OCI-LY7 (cell line): Measurements from ENCODE around the gene NEBL. TPM values are rescaled to one million over a fixed set of nuclear protein-coding genes. Genes with fewer than 3 reads are reported as not detected.

Experiments
- BruUV-seq: library from RNA; stranded (reverse); fragments of 400-500 nt; replicated peaks from 2 replicates; lab custom pipeline; 2021; lab: Mats Ljungman, UMichigan
- CTCF ChIA-PET: fragments of 300-600 bp; sonication (Branson Sonifier 250); formaldehyde crosslinking; loops from one replicate; lab custom pipeline; 2022; ENCODE audit warnings: antibody characterized with exemption; ENCODE audit not compliant: unreplicated experiment; lab: Charles Lee
- POLR2A ChIA-PET: fragments of 300-600 bp; sonication (Branson Sonifier 250); formaldehyde crosslinking; loops from one replicate; lab custom pipeline; 2022; ENCODE audit warnings: antibody characterized with exemption; lab: Charles Lee
- DNase-seq: peaks from one replicate; pipeline ENCODE4 v3.0.0-alpha.2; 2015; ENCODE audit warnings: low spot score
- H2AFZ ChIP-seq: fragments of 200-600 bp; sonication (generic), shearing (Covaris generic); 2 replicates; pipeline ENCODE4 v1.6.1; 2014; ENCODE audit warnings: mild to moderate bottlenecking, antibody characterized with exemption, low read length, moderate library complexity
- H3K27ac ChIP-seq: fragments of 200-600 bp; sonication (generic); 2 replicates; pipeline ENCODE4 v1.5.1; 2014; ENCODE audit warnings: mixed run types, low read depth, mild to moderate bottlenecking, moderate library complexity, low read length, inconsistent platforms; ENCODE audit not compliant: poor library complexity, severe bottlenecking
- H3K36me3 ChIP-seq: fragments of 200-600 bp; sonication (generic); 2 replicates; pipeline ENCODE4 v1.6.1; 2014; ENCODE audit warnings: mild to moderate bottlenecking, antibody characterized with exemption, low read length, moderate library complexity, mixed read lengths; ENCODE audit not compliant: insufficient read depth
- H3K4me1 ChIP-seq: fragments of 200-600 bp; sonication (generic); 2 replicates; pipeline ENCODE4 v1.5.1; 2014; ENCODE audit warnings: mild to moderate bottlenecking, low read length; ENCODE audit not compliant: insufficient read depth, poor library complexity, severe bottlenecking
- H3K4me2 ChIP-seq: fragments of 200-600 bp; sonication (generic); 2 replicates; pipeline ENCODE4 v1.6.1; 2014; ENCODE audit warnings: mild to moderate bottlenecking, low read length
- H3K4me3 ChIP-seq: fragments of 200-600 bp; sonication (generic); 2 replicates; pipeline ENCODE4 v1.5.1; 2014; ENCODE audit warnings: mild to moderate bottlenecking, low read depth, low read length; ENCODE audit not compliant: poor library complexity, severe bottlenecking
- H3K79me2 ChIP-seq: fragments of 200-600 bp; sonication (generic); 2 replicates; pipeline ENCODE4 v1.6.1; 2016; ENCODE audit warnings: low read depth, mild to moderate bottlenecking, low read length, moderate library complexity, mixed read lengths; ENCODE audit not compliant: insufficient read depth
- H3K9me2 ChIP-seq: fragments of 200-600 bp; sonication (generic); 2 replicates; pipeline ENCODE4 v1.6.1; 2016; ENCODE audit warnings: mild to moderate bottlenecking, low read length, mixed read lengths; ENCODE audit not compliant: insufficient read depth
- H3K9me3 ChIP-seq: fragments of 200-600 bp; sonication (generic); 2 replicates; pipeline ENCODE4 v1.6.1; 2014; ENCODE audit warnings: mild to moderate bottlenecking, mixed run types, low read length, mixed read lengths
- H4K20me1 ChIP-seq: fragments of 200-600 bp; sonication (generic); 2 replicates; pipeline ENCODE4 v1.6.1; 2014; ENCODE audit warnings: mild to moderate bottlenecking, antibody characterized with exemption, low read length, moderate library complexity, mixed read lengths; ENCODE audit not compliant: insufficient read depth
- CTCF ChIP-seq: fragments of 200-600 bp; sonication (generic); conservative IDR thresholded peaks from 2 replicates; pipeline ENCODE4 v1.5.1; 2014; ENCODE audit warnings: mild to moderate bottlenecking, antibody characterized with exemption, low read length, moderate library complexity, mixed read lengths
- EZH2phosphoT487 ChIP-seq: fragments of 200-600 bp; sonication (generic); IDR thresholded peaks from 2 replicates; pipeline ENCODE4 v1.6.1; 2018; ENCODE audit warnings: low read depth, borderline replicate concordance, mild to moderate bottlenecking, mixed run types, antibody characterized with exemption, low read length, moderate library complexity, mixed read lengths
- intact Hi-C: fragments of 100-400 bp; cut with micrococcal nuclease; formaldehyde crosslinking; loops from one replicate; pipeline ENCODE4 v1.10.0; 2022; ENCODE audit not compliant: unreplicated experiment
- total RNA-seq, 2 experiments: library from RNA; depleted of rRNA in 1 of 2; stranded (reverse); fragments of >200 nt in 1 of 2; shearing (Covaris generic) in 1 of 2; gene quantifications; 2 replicates each; pipeline ENCODE4 v1.2.3, GENCODE V29; 2014 to 2022

The NEBL gene
- total RNA-seq, 2 experiments from 2014 or later = 1.1 TPM; not detected in 1

GRCh38 chr10:20746856-20747255 lies 150.3 kb downstream of the NEBL start:
- no peak overlapping the region for H2AFZ ChIP-seq
- CTCF ChIA-PET = no interaction called here
- POLR2A ChIA-PET = no interaction called here
- H3K9me2 ChIP-seq = no peaks in the 10 kb centered on the region; the same call in 1 of the 2 replicates
- no peak overlapping the region for H3K4me2 ChIP-seq
- H4K20me1 ChIP-seq = no peaks in the 10 kb centered on the region
- H3K4me3 ChIP-seq = no peak overlapping the region
- no peaks in the 10 kb centered on the region for H3K79me2 ChIP-seq
- DNase-seq = no peak
- H3K9me3 ChIP-seq = peaks cover 10% of the 10 kb centered on the region
- no peaks in the 10 kb centered on the region for H3K36me3 ChIP-seq
- H3K27ac ChIP-seq = no peak overlapping the region
- BruUV-seq = no TSS peak
- intact Hi-C loops = no loop called here
- no peaks in the 10 kb centered on the region for H3K4me1 ChIP-seq
- TF ChIP-seq EZH2phosphoT487 (no peak), CTCF (no peak)

GRCh38 chr10:20745556-20746375 lies 151.3 kb downstream of the NEBL start:
- BruUV-seq = no TSS peak
- Histone ChIP-seq H3K79me2 (no peaks in the 10 kb centered on the region), H3K4me1 (no peaks in the 10 kb centered on the region), H4K20me1 (no peaks in the 10 kb centered on the region), H3K4me3 (no peak overlapping the region), H3K4me2 (no peak overlapping the region), H2AFZ (no peak overlapping the region), H3K36me3 (no peaks in the 10 kb centered on the region), H3K9me3 (peaks cover 10% of the 10 kb centered on the region), H3K27ac (no peak overlapping the region), H3K9me2 (no peaks in the 10 kb centered on the region; the same call in none of the 2 replicates)
- DNase-seq = no peak
- ChIA-PET POLR2A (interaction anchor here (0.6 kb wide), 1 partner anchor 653 kb away, joined by 3 read pairs; no protein-coding TSS in a partner anchor), CTCF (no interaction called here)
- intact Hi-C loops = no loop called here
- no peak for TF ChIP-seq CTCF
- no peak for TF ChIP-seq EZH2phosphoT487

GRCh38 chr10:20744821-20745220 lies 152.3 kb downstream of the NEBL start:
- Histone ChIP-seq H3K27ac (no peak overlapping the region), H3K36me3 (no peaks in the 10 kb centered on the region), H3K4me2 (no peak overlapping the region), H3K4me3 (no peak overlapping the region), H3K9me2 (no peaks in the 10 kb centered on the region; the same call in none of the 2 replicates), H3K9me3 (peaks cover under 1% of the 10 kb centered on the region; the same call in 1 of the 2 replicates), H3K79me2 (no peaks in the 10 kb centered on the region), H3K4me1 (no peaks in the 10 kb centered on the region), H4K20me1 (no peaks in the 10 kb centered on the region), H2AFZ (no peak overlapping the region)
- ChIA-PET POLR2A (no interaction called here), CTCF (no interaction called here)
- no TSS peak for BruUV-seq
- intact Hi-C loops = no loop called here
- no peak for TF ChIP-seq CTCF
- TF ChIP-seq EZH2phosphoT487 = no peak
- no peak for DNase-seq
